Gastrocnemius medialis (tissue), 4 donors: ENCODE results near the gene PHF2.

Experiments used
- POLR2A ChIP-seq, 2 donors: fragments of 450-650 bp; IDR thresholded peaks; one replicate each; pipeline ENCODE4 v1.6.1; 2017; ENCODE audit warnings: antibody characterized with exemption in 2 of 2, mild to moderate bottlenecking in 2 of 2, moderate library complexity in 2 of 2
- TF ChIP-seq, protein P1 (sequence below), 5 experiments: fragments of 450-650 bp in 3 of 5; fragments of 200-600 bp in 2 of 5; sonication (generic) in 2 of 5; IDR thresholded peaks in 4 of 5; conservative IDR thresholded peaks in 1 of 5; 1 replicate in 4 of 5; 2 replicates in 1 of 5; pipeline ENCODE4 v1.5.1; 2016 to 2019; ENCODE audit warnings: antibody characterized with exemption in 5 of 5, mild to moderate bottlenecking in 3 of 5, moderate library complexity in 3 of 5

DNA sequence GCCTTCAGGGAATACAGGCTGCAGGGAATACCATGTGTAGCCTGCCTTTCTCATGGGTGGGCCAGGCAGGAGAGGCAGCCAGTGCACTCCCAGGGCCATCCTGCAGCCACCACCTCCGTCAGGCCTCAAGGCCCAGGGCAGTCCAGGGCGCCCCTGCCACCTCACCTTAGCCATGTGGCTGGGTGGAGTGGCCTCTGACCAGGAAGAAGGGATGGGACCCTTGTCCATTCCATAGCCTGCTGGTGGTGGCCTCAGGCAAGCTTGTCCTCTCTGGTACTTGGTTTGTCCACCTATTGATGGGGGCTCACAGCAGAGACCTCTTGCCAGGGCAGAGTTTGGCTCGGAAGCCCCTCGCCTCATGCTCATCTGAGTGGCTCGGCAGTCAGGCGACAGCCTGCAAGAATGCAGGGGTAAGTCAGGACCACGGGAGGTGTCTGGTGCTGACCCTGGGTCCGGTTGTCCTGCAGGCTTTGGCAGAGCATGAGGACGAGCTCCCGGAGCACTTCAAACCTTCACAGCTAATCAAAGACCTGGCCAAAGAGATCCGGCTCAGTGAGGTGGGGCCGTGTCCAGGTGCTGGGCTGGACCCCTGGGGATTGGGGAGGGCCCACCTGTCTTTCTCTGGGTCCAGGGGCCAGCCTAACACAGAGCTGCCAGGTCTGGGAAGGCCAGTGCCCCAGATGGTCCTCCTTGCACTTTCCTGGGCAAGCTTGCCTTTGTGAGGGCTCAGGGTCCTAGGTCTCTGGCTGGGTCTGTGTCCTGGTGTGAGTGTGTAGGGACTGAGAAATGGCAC is 82.9 kb downstream of the PHF2 start:
- TF ChIP-seq, protein P1, sequence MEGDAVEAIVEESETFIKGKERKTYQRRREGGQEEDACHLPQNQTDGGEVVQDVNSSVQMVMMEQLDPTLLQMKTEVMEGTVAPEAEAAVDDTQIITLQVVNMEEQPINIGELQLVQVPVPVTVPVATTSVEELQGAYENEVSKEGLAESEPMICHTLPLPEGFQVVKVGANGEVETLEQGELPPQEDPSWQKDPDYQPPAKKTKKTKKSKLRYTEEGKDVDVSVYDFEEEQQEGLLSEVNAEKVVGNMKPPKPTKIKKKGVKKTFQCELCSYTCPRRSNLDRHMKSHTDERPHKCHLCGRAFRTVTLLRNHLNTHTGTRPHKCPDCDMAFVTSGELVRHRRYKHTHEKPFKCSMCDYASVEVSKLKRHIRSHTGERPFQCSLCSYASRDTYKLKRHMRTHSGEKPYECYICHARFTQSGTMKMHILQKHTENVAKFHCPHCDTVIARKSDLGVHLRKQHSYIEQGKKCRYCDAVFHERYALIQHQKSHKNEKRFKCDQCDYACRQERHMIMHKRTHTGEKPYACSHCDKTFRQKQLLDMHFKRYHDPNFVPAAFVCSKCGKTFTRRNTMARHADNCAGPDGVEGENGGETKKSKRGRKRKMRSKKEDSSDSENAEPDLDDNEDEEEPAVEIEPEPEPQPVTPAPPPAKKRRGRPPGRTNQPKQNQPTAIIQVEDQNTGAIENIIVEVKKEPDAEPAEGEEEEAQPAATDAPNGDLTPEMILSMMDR (IDR thresholded peaks at IDR 0.05 in 4 of 5, conservative IDR thresholded peaks at IDR 0.05 in 1 of 5), result no peak
- TF ChIP-seq POLR2A (IDR thresholded peaks at IDR 0.05), result no peak
